ENCODE data around the gene RHOC.

DNA sequence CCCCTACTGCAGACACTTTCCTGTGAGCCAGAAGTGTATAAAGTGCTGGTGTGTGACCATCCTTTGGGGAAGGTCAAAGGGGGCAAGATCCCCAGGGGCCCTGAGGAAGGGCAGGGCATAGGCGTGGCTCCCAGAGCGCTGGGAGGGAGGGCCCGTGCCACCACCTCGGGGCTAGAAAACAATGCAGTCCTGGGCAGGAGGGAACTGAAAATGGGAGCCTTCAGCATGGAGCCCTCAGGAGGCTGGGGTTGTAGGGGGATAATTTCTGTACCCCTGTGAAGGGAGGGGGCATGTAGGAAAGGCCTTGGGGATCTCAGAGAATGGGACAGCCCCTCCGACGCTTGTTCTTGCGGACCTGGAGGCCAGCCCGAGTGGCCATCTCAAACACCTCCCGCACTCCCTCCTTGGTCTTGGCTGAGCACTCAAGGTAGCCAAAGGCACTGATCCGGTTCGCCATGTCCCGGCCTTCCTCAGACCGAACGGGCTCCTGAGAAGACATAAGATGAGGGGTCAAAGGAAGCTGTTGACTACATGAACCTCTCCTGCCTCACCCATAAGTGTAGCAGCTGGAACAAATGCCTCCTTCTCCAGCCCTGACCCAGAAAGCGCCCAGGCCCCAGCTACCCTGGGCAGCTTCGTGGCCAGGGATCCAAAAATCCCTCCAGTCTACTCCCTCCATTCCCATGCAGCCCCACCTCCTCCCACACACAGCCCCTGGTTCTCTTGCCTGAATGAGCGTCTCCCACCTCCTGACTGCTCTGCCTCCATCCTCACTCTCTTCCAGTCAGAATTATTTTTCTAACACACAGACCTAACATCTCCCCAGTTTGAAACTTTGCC lies 5.5 kb downstream of the RHOC start:
- TF ChIP-seq POLR2A (IDR thresholded peaks at IDR 0.05) = no peak
- TF ChIP-seq, protein P1, sequence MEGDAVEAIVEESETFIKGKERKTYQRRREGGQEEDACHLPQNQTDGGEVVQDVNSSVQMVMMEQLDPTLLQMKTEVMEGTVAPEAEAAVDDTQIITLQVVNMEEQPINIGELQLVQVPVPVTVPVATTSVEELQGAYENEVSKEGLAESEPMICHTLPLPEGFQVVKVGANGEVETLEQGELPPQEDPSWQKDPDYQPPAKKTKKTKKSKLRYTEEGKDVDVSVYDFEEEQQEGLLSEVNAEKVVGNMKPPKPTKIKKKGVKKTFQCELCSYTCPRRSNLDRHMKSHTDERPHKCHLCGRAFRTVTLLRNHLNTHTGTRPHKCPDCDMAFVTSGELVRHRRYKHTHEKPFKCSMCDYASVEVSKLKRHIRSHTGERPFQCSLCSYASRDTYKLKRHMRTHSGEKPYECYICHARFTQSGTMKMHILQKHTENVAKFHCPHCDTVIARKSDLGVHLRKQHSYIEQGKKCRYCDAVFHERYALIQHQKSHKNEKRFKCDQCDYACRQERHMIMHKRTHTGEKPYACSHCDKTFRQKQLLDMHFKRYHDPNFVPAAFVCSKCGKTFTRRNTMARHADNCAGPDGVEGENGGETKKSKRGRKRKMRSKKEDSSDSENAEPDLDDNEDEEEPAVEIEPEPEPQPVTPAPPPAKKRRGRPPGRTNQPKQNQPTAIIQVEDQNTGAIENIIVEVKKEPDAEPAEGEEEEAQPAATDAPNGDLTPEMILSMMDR (IDR thresholded peaks at IDR 0.05) = no peak
